ENCODE measurements around the gene AUTS2.

DNA sequence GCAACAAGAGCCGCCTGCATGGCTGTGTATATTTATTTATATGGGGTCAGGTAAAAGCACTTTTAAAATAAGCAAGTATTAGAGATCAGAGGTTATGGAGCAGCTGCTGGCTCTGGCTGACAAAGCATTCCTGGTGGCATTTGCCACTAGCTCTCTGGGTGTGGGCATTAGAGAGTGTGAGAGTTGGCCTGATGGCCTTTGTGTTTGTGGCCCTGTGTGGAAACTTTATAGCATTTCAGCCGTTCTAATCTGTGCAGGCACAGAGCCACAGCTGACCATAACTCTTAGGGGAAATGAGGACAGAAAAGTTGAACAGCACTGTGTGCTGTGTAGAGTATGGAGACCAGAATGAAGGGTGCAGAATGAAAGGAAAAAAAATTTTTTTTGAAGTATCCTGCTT is 118.9 kb downstream of the AUTS2 start:
- TF ChIP-seq, protein P1, sequence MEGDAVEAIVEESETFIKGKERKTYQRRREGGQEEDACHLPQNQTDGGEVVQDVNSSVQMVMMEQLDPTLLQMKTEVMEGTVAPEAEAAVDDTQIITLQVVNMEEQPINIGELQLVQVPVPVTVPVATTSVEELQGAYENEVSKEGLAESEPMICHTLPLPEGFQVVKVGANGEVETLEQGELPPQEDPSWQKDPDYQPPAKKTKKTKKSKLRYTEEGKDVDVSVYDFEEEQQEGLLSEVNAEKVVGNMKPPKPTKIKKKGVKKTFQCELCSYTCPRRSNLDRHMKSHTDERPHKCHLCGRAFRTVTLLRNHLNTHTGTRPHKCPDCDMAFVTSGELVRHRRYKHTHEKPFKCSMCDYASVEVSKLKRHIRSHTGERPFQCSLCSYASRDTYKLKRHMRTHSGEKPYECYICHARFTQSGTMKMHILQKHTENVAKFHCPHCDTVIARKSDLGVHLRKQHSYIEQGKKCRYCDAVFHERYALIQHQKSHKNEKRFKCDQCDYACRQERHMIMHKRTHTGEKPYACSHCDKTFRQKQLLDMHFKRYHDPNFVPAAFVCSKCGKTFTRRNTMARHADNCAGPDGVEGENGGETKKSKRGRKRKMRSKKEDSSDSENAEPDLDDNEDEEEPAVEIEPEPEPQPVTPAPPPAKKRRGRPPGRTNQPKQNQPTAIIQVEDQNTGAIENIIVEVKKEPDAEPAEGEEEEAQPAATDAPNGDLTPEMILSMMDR (IDR thresholded peaks at IDR 0.05) = no peak
- TF ChIP-seq POLR2A (IDR thresholded peaks at IDR 0.05) = no peak
- no peak for TF ChIP-seq POLR2AphosphoS5 (IDR thresholded peaks at IDR 0.05)

Measured in breast epithelium (tissue), 3 donors.